Measurements from ENCODE around the gene DNMT3B.
"Not testable (repeated sequence)": the region's sequence is repeated elsewhere in the genome, so short reads cannot be mapped to it uniquely, and the experiment has no call there.

DNMT3B gene

DNA sequence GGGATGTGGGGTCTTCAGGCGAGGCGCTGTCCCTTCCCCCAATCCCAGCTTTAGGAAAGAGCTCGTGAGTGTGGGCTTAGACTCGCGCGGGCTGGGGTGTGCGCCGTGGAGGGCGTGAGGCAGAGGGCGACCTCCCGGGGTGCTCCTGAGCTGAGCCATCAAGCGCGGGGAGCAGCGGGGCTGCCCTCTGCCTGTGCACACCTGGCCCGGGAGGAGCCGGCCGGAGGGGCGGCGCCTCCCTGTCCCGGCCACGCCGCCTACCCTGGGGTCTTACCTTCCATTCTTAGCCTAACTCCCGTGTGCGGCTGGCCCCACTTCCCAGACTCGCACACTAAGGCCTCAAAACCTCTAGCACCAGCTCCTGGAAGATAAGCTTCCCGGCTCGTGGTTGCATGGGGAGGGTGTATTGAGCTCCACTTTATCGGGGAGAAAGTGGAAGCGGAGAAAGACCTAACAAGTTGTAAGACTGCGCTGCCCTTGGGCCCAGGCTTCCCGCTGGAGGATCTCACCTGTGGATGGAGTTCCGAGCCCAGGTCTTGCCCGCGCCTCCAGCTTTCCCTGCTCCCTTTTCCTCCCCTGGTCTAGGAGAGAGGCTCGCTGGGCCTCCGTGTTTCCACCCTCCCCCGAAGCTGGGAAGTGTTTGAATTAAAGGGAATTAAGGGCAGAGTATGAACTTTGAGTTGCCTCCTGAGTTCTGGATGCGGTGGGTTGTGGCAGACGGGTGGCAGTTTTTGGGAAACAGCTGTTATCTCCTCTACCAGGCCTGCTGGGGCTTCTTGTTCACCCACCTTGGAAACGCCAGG is 1.2 kb downstream of the DNMT3B start:
- DNase-seq = peak; percentile 73

DNA sequence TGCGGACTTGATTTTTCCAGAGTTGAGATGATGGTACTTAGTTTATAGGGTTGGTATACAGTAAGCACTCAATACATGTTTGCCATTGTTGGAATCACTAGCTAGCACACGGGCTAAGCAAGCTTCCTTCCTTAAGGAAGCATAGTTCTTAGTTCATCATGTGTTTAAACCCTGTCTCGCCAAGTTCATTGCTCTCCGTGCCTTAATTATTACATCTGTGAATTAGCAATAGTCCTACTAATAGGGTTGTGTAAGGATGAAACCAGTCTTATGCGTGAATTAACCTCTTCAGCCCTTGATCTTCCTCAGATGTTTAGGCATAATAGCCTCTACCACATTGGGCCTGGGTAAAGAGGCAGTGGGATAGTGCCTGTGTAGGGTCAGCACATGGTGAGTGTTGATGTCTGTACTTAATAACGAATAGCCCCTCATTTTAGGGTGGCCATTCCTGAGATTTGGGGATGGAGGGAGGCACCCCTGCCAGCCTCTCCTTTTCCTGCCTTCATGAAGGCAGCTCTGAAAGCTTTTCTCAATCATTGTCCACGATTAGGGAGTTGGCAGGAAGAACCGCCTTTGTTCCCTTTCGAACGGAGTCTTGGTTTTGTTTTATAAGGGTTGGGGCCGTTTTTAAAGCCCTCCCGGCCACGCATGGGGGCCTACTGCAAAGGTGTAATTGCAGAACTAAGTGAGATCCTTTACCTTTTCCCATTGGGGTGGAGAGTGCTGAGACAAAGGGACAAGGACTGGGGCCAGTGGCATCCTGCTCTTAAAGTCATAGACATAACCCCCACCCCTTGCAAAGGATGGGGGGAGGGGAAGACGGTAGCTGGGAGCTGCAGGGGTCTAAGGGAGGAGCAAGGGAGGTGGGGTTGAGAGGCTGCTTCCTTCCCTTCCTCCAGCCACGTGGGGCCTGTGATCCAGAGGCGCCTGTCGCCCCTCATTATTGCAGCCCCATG is 2.1 kb downstream of the DNMT3B start:
- peak; percentile 74 for DNase-seq

DNA sequence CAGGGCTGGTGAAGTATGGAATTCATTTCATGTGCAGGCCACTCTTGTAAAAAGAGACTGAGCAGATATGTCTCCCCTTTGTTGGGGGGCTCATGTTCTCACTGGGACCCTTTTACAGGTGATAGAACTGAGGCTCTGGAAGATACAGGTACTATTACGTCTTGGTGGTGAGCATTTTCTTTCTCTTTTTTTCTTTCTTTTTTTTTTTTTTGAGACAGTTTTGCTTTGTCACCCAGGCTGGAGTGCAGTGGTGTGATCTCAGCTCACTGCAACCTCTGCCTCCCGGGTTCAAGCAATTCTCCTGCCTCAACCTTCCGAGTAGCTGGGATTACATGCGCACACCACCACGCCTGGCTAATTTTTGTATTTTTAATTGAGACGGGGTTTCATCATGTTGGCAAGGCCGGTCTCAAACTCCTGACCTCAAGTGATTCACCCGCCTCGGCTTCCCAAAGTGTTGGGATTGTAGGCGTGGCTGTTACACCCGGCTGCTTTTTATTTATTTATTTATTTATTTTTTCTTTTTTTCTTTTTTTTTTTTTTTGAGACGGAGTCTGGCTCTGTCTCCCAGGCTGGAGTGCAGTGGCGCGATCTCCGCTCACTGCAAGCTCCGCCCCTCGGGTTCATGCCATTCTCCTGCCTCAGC is 3.2 kb downstream of the DNMT3B start:
- not testable (repeated sequence) for DNase-seq

DNA sequence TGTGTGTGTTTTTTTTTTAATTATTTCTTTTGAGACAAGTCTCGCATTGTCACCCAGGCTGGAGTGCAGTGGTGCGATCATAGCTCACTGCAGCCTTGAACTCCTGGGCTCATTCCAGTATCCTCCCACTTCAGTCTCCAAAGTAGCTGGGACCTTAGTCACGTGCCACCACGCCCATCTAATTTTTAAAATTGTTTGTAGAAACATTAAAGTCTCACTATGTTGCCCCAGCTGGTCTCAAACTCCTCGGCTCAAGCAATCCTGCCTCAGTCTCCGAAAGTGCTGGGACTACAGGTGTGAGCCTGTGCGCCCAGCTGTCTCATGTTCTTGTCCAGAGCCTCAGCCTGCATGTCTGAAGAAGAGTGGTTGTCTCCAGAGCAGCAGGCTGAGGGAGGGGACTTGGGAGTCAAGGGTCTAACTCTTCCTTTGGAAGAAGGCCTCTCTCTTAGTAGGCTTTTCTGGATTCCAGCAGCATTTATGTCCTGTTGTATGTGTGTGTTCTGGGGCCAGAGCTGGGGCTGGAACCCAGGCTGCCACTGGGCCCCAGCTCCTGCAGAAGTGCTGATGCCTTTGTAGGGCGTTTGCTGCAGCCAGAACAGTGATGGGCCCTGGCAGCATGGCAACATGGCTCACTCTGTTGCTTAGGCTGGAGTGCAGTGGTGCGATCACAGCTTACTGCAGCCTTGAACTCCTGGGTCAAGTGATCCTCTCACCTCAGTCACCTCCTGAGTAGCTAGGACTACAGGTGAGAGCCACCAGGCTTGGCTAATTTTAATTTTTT is 5.4 kb downstream of the DNMT3B start:
- no peak for DNase-seq

DNA sequence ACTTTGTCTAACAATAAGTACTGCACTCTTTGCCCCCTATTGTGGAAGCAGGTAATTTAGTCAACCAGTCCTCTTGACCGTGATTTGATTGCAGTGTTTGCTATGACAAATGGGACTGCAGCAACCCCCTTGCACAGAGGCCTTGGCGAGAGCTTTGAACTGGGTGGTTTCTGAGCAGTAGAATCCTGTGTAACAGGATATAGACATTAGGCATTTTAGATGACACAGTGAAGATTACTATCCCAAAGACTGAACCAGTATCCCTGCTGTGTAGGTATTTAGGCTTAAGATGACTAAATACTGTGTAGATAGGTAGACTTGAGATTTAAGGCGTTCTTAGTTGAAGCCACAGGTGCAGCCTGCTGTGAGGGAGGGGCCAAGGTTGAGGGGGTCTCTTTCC is 9.9 kb downstream of the DNMT3B start:
- DNase-seq = no peak

DNA sequence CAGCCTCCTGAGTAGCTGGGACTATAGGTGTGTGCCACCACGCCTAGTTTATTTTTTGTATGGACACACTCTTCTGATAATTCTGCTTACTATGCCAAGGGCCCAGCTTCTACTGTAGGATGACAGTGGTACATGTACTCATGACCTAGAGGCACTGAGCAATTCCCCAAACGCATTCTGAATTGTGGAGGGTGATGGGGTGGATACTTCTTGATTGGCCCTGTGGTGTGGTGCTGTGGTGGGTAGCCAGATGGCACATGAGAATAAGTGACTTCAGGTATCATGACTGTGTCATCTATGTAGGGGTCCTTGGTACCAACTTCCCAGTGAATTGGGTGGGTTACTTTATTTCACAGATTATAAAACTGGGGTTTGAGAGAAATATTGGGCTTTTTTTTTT is 11.0 kb downstream of the DNMT3B start:
- no peak for DNase-seq

DNA sequence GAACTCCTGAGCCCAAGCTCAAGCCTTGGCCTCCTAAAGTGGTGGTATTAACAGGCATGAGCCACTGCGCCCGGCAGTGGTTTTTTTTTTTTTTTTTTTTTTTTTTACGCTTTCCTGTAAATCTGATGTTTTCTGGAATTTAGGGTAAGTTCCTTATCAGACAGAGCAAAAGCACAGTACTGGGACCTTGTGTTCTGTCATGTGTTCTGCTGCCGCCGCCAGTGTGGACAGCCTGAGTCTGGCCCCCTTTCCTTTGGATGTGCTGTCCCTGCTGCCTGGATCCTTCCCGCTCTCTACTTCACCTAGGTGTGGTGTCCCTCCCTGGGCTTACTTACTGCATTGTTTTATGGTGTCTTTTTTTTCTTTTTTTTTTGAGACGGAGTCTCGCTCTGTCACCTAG is 11.7 kb downstream of the DNMT3B start:
- peak; percentile 56 for DNase-seq

DNA sequence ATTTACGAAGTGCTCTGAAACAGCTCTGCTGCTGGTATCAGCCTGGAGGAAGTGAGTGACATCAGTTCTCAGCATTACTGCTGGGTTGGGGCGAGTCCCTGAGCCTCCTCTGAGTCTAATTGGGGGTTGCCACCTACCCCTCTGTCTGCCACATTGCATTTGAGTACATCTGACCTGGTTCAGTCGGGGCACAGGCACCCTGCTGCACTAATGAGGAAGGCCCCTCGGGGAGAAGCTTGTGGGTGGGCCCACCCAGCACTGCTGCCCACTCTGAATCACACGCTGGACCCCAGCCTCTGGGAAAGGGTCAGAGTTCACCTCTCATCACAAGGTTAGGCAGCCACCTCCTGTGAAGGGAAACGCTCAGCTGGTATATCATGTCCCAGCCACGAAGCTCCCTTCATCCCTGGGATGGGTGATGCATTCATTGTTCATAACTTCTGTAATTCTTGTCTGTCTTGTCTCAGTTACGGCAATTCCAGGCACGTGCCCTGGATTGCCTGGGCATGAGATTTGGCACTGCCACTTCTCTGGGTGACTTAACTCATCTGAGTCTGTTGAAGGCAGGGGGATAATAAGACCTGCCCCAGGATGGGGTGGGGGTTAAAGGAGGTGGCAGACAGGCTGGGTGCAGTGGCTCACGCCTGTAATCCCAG is 13.3 kb downstream of the DNMT3B start:
- DNase-seq = peak; percentile 40

DNA sequence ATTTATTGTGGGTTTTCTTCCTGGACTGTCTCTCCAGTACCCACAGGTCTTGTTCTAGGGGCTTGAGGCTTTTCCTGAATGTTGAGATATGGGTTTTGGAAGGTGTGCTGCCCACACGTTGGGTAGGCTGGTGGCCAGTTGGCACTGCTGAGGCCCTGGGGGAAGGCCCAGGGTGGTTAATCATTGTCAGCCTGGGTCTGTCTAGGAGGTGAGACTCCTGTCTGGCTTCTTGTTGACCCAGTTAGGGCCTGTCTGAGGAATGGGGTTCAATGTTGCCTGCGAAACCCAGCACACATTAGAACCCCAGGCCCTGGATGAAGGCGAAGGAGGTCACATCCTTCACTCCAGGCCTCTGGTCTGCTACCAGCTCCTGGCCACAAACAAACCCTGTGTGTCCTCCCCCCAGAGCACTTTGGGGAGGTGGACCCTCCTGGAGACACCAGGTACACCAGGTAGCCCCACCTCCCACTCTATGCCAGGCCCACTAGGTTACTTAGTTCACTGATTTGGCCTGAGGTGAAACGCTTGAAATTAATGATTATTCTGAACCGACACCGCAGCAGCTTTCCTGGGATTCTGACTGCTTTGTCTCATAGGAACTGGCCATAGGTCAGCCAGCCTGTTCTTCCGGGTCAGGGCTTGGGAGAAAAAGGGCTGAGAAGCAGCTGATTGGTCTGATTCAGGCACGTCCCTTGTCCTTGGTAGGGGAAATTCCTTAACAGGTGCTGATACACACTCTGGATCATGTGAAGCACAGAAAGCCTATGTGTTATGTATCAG is 15.2 kb downstream of the DNMT3B start:
- DNase-seq = no peak

DNA sequence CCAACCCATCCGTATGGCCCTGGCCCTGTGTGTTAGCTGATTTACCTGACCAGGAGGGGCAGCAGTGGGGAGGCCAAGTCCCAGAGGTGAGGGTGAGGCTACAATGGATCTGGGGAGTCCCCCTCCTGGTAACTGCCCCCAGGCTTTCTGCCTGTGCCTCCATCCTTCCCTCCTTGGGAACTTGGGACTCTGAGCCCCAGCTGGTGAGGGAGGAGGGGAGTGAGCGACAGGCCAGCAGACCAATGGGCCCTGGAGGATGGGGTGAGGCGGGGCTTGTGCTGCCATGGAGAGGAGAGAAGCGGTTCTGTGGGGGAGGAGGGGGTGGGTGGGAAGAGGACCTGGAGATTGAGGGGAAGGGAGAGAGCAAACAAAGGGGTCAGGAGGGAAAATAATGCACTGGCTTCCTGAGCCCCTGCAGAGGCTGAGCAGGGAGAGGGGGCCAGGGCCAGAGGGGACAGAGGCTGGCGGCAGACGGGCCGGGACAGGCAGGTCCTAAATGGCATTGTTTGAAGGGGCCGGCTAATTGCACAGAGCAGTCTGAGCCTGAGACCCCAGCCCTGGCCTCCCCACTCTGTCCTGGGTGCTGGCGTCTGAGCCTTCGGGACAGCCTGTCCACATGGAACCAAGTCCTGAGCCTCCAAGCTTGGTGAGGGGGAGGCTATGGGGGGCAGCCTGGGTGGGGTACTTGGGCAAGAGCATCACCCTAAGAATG is 17.5 kb downstream of the DNMT3B start:
- no peak for DNase-seq

DNA sequence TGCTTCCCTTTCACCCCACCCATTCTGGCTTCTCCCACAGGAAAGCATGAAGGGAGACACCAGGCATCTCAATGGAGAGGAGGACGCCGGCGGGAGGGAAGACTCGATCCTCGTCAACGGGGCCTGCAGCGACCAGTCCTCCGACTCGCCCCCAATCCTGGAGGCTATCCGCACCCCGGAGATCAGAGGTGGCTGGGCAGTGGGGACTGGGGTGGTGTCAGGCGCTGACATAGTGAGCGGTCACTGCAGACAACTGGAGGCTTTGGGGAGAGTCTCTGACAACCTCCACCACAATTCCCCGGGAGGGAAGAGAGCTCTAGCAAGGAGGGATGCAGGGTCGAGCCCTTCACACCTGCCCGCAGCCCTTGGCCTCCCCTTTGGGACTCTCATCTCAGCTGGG is 18.1 kb downstream of the DNMT3B start:
- DNase-seq = no peak

DNA sequence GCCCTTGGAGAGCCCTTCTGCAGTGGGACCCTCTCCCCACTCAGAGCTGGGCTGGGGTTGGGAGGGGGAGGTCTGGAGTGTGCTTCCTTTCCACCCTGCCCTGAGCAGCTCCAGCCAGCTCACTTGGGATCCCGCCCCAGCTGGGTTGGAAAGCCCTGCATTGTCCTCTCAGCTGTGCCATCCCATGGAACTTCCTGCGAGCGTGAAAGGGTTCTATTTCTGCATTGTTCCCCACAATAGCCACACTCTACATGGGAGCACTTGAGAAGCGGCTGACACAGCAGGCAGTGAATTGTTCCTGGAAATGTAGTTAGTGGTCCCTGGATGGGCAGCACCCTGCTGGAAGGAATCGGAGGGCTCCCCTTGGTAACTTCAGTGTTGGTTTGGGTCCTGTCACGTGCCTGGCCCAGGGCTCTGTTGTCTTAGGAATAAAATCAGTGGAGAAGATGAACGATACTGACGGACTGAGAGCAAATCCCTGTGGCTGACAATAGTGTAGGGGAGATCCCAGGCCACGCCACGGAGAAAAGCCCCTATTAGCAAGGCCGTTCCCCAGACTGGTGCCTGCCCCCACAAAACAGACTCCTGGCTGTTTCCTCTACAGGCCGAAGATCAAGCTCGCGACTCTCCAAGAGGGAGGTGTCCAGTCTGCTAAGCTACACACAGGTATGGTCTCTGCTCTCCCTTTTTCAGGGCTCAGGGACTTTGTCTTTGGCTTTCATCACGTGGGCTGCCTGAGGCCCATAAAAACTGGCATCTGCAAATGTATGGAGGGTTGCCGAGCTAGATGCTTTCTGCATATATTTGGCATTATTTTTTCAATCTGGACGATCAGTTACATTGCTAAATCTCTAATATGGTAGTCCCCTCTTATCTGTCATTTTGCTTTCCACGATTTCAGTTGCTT is 18.8 kb downstream of the DNMT3B start:
- no peak for DNase-seq

DNA sequence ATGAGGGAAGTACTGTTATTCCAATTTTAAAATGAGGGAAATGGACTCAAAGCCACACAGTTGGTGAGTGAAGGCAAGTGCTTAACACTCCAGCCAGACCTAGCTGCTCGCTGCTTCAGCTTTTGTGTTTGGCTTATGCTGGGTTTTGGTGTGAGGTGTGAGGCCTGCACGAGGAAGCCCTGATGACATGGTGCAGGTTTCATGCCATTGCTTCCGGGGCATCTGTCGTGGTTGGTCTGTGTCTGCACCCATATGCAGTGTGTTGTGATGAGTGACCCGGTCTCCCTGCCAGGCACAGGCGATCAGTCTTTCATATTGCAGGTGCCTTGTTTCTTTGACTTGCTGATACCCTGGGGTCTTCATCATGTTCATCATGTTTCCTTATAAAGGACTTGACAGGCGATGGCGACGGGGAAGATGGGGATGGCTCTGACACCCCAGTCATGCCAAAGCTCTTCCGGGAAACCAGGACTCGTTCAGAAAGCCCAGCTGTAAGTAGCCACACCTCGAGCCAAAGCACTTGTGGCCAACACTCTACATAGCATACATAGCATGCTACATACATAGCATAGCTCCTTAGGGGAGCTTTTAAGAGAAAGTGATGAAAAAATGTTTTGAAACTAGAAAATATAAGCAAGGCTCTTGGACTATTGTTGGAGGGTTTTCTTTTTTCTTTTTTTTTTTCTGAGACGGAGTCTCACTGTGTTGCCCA is 22.3 kb downstream of the DNMT3B start:
- no peak for DNase-seq

DNA sequence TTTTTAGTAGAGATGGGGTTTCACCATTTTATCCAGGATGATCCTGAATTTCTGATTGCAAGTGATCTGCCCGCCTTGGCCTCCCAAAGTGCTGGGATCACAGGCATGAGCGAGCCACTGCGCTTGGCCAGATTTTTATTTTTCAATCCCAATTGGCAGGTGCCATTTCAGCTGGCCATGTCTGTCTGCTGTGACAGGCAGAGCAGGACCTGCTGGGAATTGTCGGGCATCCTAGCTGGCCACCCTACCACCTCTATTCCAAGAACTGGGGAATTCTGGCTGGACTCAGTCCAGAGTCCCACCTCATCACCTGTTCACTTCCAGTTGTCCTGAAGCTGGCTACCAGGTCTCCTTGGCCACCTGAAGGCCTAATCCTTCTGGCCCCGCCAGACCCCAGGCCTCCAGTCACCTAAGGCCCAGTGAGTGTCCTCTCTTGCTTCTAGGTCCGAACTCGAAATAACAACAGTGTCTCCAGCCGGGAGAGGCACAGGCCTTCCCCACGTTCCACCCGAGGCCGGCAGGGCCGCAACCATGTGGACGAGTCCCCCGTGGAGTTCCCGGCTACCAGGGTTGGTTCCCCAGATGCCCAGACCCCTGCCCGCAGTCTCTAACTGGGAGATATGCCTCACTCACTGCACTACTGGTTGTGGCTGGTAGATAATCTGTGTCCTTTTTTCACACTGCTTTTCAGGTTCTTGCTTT is 24.0 kb downstream of the DNMT3B start:
- DNase-seq = no peak

DNA sequence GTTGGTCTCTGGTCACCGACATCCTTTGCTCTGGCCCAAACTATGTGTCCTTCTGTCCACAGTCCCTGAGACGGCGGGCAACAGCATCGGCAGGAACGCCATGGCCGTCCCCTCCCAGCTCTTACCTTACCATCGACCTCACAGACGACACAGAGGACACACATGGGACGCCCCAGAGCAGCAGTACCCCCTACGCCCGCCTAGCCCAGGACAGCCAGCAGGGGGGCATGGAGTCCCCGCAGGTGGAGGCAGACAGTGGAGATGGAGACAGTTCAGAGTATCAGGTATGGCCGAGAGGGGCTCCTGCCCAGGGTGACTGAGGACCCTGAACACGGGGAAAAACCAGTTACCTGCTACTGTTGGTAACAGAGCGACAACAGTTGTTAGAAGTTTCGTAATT is 25.0 kb downstream of the DNMT3B start:
- no peak for DNase-seq

DNA sequence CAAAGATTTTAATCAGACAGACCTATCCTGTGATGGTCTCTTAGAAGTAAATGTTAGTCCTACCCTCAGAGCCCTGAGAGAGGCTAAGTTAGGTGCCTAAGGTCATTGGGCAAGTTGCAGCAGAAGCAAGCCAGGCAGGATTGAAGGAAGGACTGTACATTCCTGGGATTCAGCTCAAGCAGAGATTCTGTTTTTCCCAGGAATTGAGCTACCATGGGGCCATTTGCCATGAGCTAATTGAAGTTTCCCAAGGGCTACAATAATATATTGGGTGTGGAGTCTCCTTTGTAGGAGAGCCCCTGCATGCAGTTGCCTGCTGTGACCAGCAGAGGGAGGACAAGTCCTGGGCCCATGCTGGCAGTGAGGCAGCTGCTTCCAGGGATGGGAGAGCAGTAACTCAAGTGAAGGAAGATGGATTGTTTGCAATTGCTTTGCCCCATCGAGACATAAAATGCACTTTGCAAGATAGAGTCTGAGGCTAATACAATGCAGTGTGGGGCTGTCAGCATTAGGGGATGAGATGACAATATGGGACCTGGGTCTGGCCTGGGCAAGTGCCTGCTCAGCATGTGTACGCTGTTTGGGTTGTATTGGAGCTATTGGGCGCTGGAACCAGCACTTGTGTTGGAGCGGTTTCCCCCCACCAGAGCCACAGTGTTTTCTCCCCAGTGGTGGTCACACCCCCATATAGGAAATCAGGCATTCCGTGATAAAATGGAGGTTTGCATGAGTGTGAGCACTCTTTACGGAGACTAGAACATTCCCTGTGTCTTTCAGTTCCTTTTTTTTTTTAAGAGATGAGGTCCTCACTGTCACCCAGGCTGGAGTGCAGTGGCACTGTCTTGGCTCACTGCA is 27.9 kb downstream of the DNMT3B start:
- DNase-seq = peak; percentile 87

DNA sequence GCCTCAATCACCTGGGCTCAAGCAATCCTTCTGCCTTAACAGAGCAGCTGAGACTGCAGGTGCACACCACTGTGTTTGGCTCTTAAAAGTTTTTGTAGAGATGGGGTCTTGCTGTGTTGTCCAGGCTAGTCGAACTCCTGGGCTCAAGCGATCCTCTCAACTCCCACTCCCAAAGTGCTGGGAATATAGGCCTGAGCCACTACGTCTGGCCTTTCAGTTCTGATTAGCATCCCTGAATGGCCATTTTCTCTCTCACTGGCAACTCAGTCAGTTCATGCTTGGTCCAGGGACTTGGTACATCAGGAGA is 28.5 kb downstream of the DNMT3B start:
- DNase-seq = no peak
